K562 (cell line): ENCODE data around the gene PPP1R1C. TPM values are rescaled to one million over a fixed set of nuclear protein-coding genes. Genes with fewer than 3 reads are reported as not detected.

Source experiments
- ATAC-seq: fragments of 200-7000 bp; cut with Tn5 transposase; 3 replicates; pipeline ENCODE4 v1.9.1; 2020; ENCODE audit warnings: moderate library complexity
- BruUV-seq: library from RNA; stranded (reverse); fragments of 400-500 nt; replicated peaks from 2 replicates; lab custom pipeline; 2021; lab: Mats Ljungman, UMichigan
- CTCF ChIA-PET: fragments of 300-600 bp; formaldehyde crosslinking; extraction: SDS; loops from one replicate; lab custom pipeline; 2021; ENCODE audit warnings: low intra/inter-chr PET ratio; lab: Yijun Ruan, JAX
- POLR2A ChIA-PET: fragments of 300-600, 350-650 bp; sonication (Branson Sonifier 250); formaldehyde crosslinking; extraction: SDS; loops from one replicate; lab custom pipeline; 2021; ENCODE audit warnings: antibody characterized with exemption, inconsistent platforms; lab: Yijun Ruan, JAX
- DNase-seq, 4 experiments: peaks; one replicate each; pipeline versions ENCODE4 v3.0.0 to v3.0.0-alpha.2; 2011 to 2018; ENCODE audit warnings: low spot score in 3 of 4, mixed read lengths in 3 of 4; ENCODE audit errors: extremely low read depth in 1 of 4
- FAIRE-seq: peaks from 2 replicates; lab custom pipeline; 2011; peaks lifted over from hg19 to GRCh38; lab: Jason Lieb, UNC
- H2AFZ ChIP-seq: 2 replicates; pipeline ENCODE4 v1.6.0; 2011; ENCODE audit warnings: low read depth, low read length, control low read depth, inconsistent platforms
- H3K27ac ChIP-seq: fragments of 200-600 bp; 3 replicates; pipeline ENCODE4 v1.8.0; 2011; ENCODE audit warnings: low read depth, mild to moderate bottlenecking, control low read depth, inconsistent platforms, low read length, moderate library complexity, mixed read lengths; ENCODE audit errors: extremely low read depth
- H3K27me3 ChIP-seq, 2 experiments: fragments of 300-600 bp in 1 of 2; 2 replicates in 1 of 2; 3 replicates in 1 of 2; pipeline versions ENCODE4 v1.6.0 to v1.8.0; 2011; ENCODE audit warnings: inconsistent platforms in 2 of 2, low read length in 2 of 2, mild to moderate bottlenecking in 1 of 2, mixed read lengths in 1 of 2, moderate library complexity in 1 of 2; ENCODE audit not compliant: control insufficient read depth in 2 of 2, insufficient read depth in 2 of 2
- H3K36me3 ChIP-seq: fragments of 300-600 bp; 3 replicates; pipeline ENCODE4 v1.8.0; 2011; ENCODE audit warnings: mild to moderate bottlenecking, low read length, inconsistent platforms; ENCODE audit not compliant: control insufficient read depth, insufficient read depth
- H3K4me1 ChIP-seq, 2 experiments: fragments of 200-600 bp in 1 of 2; replicated peaks in 1 of 2; 2 replicates in 1 of 2; 3 replicates in 1 of 2; pipeline versions ENCODE4 v1.5.1 to v1.8.0; 2011; ENCODE audit warnings: inconsistent platforms in 2 of 2, low read length in 2 of 2, mild to moderate bottlenecking in 1 of 2, mixed read lengths in 1 of 2, moderate library complexity in 1 of 2; ENCODE audit not compliant: control insufficient read depth in 2 of 2, insufficient read depth in 2 of 2
- H3K4me2 ChIP-seq: 2 replicates; pipeline ENCODE4 v1.6.1; 2011; ENCODE audit warnings: low read length, control low read depth, inconsistent platforms, mixed read lengths; ENCODE audit not compliant: insufficient read depth
- H3K4me3 ChIP-seq: fragments of 200-600 bp; sonication (generic), shearing (Covaris generic); 2 replicates; pipeline ENCODE4 v1.5.1; 2016; ENCODE audit warnings: control low read depth, inconsistent platforms
- H3K79me2 ChIP-seq: fragments of 200-600 bp; 3 replicates; pipeline ENCODE4 v1.8.0; 2011; ENCODE audit warnings: low read length, inconsistent platforms; ENCODE audit not compliant: control insufficient read depth, insufficient read depth
- H3K9ac ChIP-seq, 2 experiments: 2 replicates each; pipeline versions ENCODE4 v1.6.0 to v1.6.1; 2011; ENCODE audit warnings: low read depth in 2 of 2, low read length in 2 of 2, control low read depth in 1 of 2, inconsistent platforms in 1 of 2, mild to moderate bottlenecking in 1 of 2, mixed read lengths in 1 of 2; ENCODE audit not compliant: insufficient read depth in 1 of 2
- H3K9me1 ChIP-seq: one replicate; pipeline ENCODE4 v1.6.0; 2011; ENCODE audit warnings: inconsistent platforms, mild to moderate bottlenecking, low read length, moderate library complexity; ENCODE audit not compliant: control insufficient read depth, insufficient read depth
- H3K9me3 ChIP-seq: replicated peaks from 2 replicates; pipeline ENCODE4 v1.5.1; 2011; ENCODE audit warnings: low read depth, low read length, inconsistent platforms; ENCODE audit not compliant: control insufficient read depth, insufficient read depth
- H4K20me1 ChIP-seq: replicated peaks from 2 replicates; pipeline ENCODE4 v1.6.1; 2011; ENCODE audit warnings: low read length, inconsistent platforms, mixed read lengths; ENCODE audit not compliant: control insufficient read depth, insufficient read depth
- BMI1 ChIP-seq: fragments of 150-350 bp; IDR thresholded peaks from 2 replicates; pipeline ENCODE4 v1.6.1; 2014; ENCODE audit warnings: low read length
- CEBPG ChIP-seq, 3 experiments: fragments of 200-800 bp in 1 of 3; sonication (Bioruptor generic) in 1 of 3; sonication (generic) in 1 of 3; formaldehyde crosslinking in 1 of 3; IDR thresholded peaks in 2 of 3; conservative IDR thresholded peaks in 1 of 3; 2 replicates each; pipeline versions ENCODE4 v1.6.1 to v1.8.0; 2016 to 2022; ENCODE audit warnings: missing compliant biosample characterization in 2 of 3, missing genetic modification characterization in 2 of 3, mild to moderate bottlenecking in 1 of 3, missing genetic modification reagents in 1 of 3
- ETV5 ChIP-seq: sonication (generic); formaldehyde crosslinking; IDR thresholded peaks from 2 replicates; pipeline ENCODE4 v1.4.0; 2020; ENCODE audit warnings: low read depth, mild to moderate bottlenecking, missing genetic modification reagents
- RB1 ChIP-seq: fragments of 450-650 bp; IDR thresholded peaks from 2 replicates; pipeline ENCODE4 v1.6.1; 2017; ENCODE audit warnings: low read depth, mild to moderate bottlenecking
- WGBS: fragments of 100-300 bp; shearing (Covaris generic); methylation state at CpG from one replicate; pipeline ENCODE4 v1.1.6; 2016; ENCODE audit warnings: low coverage, mixed read lengths; ENCODE audit not compliant: insufficient coverage; ENCODE audit errors: missing lambda C conversion rate; 5-methylcytosine and 5-hydroxymethylcytosine counted together
- in situ Hi-C: fragments of 300-500 bp; cut with MboI; formaldehyde crosslinking; loops from 4 replicates; pipeline ENCODE4 v1.15.0; 2018; ENCODE audit warnings: inconsistent platforms, mixed read lengths
- intact Hi-C: fragments of 100-400 bp; cut with micrococcal nuclease; formaldehyde crosslinking; loops from 2 replicates; pipeline ENCODE4 v1.14.2; 2022
- polyA plus RNA-seq, 8 experiments: library from polyadenylated mRNA; depleted of rRNA in 4 of 8; stranded (reverse) in 5 of 8; unstranded in 3 of 8; fragments of >200 nt; fragmentation: Nextera tagmentation in 2 of 8; fragmentation: Illumina TruSeq in 1 of 8; extraction: Ambion mirVana in 2 of 8; extraction: Trizol in 1 of 8; gene quantifications; 2 replicates each; pipeline versions ENCODE4 v1.2.1 to v1.2.3, GENCODE V29; 2011 to 2014; ENCODE audit warnings: inconsistent platforms in 1 of 8, missing spikeins in 1 of 8
- total RNA-seq, 7 experiments: library from RNA; depleted of rRNA in 6 of 7; stranded (reverse); fragments of >200 nt in 6 of 7; fragmentation: Illumina TruSeq in 2 of 7; extraction: Trizol in 2 of 7; gene quantifications; 2 replicates each; pipeline versions ENCODE4 v1.2.1 to v1.2.3, GENCODE V29; 2011 to 2021; ENCODE audit warnings: low replicate concordance in 1 of 7
- TF ChIP-seq, protein P1 (sequence below): fragments of 450-650 bp; IDR thresholded peaks from 2 replicates; pipeline ENCODE4 v1.6.1; 2016; ENCODE audit warnings: low read depth, mild to moderate bottlenecking, moderate library complexity
- TF ChIP-seq, protein P2 (sequence below): sonication (generic); formaldehyde crosslinking; IDR thresholded peaks from 2 replicates; pipeline ENCODE4 v1.8.0; 2022; ENCODE audit warnings: mild to moderate bottlenecking, missing genetic modification reagents
- TF ChIP-seq, protein P3 (sequence below): sonication (generic); IDR thresholded peaks from 2 replicates; pipeline ENCODE4 v1.6.1; 2016

The PPP1R1C gene
- total and polyA plus RNA-seq, 9 of the 15 experiments (the other 6 are each of a cell fraction or from before 2014, with no cell fraction given): 0.09 to 0.64 (median 0.40) TPM; not detected in 2

DNA sequence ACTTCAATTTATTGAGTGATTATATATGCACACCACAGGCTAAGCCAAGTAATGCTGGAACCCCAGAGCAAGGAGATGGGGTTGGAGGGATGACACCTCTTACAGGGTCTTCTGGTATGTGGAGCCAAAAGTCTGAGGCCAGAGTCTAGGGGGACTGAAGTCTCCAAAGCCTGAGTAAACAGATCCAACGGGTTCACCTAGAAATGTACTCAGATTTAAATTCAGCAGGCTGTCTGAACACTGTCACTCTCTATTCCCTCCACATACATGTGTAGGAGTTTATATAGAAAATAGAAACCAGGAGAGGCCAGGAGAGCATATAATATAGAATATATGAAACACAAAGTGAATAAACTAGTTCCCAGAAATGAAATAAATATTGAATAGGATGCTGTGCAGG lies 76.1 kb downstream of the PPP1R1C start:
- no peak for DNase-seq
- intact Hi-C loops: no loop called here
- no TSS peak for BruUV-seq
- CTCF ChIA-PET: no interaction called here
- FAIRE-seq: no peak
- no peaks in the 10 kb centered on the region for H3K27me3 ChIP-seq
- no peak overlapping the region for H3K27ac ChIP-seq
- TF ChIP-seq CEBPG (CRISPR knock-in tag; IDR thresholded peaks at IDR 0.05) (no peak), CEBPG (tag; conservative IDR thresholded peaks at IDR 0.05 in 1 of 2, IDR thresholded peaks at IDR 0.05 in 1 of 2) (no peak), BMI1 (no peak), ETV5 (CRISPR knock-in tag) (no peak), RB1 (no peak)
- TF ChIP-seq, protein P1, sequence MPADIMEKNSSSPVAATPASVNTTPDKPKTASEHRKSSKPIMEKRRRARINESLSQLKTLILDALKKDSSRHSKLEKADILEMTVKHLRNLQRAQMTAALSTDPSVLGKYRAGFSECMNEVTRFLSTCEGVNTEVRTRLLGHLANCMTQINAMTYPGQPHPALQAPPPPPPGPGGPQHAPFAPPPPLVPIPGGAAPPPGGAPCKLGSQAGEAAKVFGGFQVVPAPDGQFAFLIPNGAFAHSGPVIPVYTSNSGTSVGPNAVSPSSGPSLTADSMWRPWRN: no peak
- TF ChIP-seq, protein P2, sequence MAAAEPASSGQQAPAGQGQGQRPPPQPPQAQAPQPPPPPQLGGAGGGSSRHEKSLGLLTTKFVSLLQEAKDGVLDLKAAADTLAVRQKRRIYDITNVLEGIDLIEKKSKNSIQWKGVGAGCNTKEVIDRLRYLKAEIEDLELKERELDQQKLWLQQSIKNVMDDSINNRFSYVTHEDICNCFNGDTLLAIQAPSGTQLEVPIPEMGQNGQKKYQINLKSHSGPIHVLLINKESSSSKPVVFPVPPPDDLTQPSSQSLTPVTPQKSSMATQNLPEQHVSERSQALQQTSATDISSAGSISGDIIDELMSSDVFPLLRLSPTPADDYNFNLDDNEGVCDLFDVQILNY (CRISPR knock-in tag): no peak
- TF ChIP-seq, protein P3, sequence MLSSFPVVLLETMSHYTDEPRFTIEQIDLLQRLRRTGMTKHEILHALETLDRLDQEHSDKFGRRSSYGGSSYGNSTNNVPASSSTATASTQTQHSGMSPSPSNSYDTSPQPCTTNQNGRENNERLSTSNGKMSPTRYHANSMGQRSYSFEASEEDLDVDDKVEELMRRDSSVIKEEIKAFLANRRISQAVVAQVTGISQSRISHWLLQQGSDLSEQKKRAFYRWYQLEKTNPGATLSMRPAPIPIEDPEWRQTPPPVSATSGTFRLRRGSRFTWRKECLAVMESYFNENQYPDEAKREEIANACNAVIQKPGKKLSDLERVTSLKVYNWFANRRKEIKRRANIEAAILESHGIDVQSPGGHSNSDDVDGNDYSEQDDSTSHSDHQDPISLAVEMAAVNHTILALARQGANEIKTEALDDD: no peak
- TF ChIP-seq, all 486 proteins: peak for 0
- H3K9ac ChIP-seq: no peak overlapping the region
- H3K4me2 ChIP-seq: no peak overlapping the region
- no peaks in the 10 kb centered on the region for H3K36me3 ChIP-seq
- no peaks in the 10 kb centered on the region for H3K9me3 ChIP-seq
- no peak overlapping the region for H2AFZ ChIP-seq
- no peaks in the 10 kb centered on the region for H4K20me1 ChIP-seq
- no peaks in the 10 kb centered on the region for H3K4me1 ChIP-seq
- no peaks in the 10 kb centered on the region for H3K79me2 ChIP-seq
- H3K4me3 ChIP-seq: no peak overlapping the region
- in situ Hi-C loops: no loop called here
- 11% methylated on average over 1 of the region's 1 CpG for WGBS
- no peaks in the 10 kb centered on the region for H3K9me1 ChIP-seq
- no peak for ATAC-seq
- POLR2A ChIA-PET: no interaction called here
